Right cardiac atrium (tissue), 5 donors: ENCODE results near the gene ABLIM2. TPM values are rescaled to one million over a fixed set of nuclear protein-coding genes. Genes with fewer than 3 reads are reported as not detected.

Source experiments
- ATAC-seq, 2 donors: fragments of 200-7000 bp; cut with Tn5 transposase; one replicate each; pipeline versions ENCODE4 v1.8.0 to v1.9.1; 2020; ENCODE audit warnings: moderate library complexity in 2 of 2, mild to moderate bottlenecking in 1 of 2
- DNase-seq, 3 donors: peaks; one replicate each; pipeline ENCODE4 v3.0.0-alpha.2; 2020
- H3K27ac ChIP-seq: one replicate; pipeline ENCODE4 v1.5.1; 2013; ENCODE audit warnings: mild to moderate bottlenecking, low read length, control low read depth, moderate library complexity
- H3K27me3 ChIP-seq: one replicate; pipeline ENCODE4 v1.6.1; 2013; ENCODE audit not compliant: control insufficient read depth, insufficient read depth
- H3K4me1 ChIP-seq: one replicate; pipeline ENCODE4 v1.6.1; 2013; ENCODE audit warnings: low read length; ENCODE audit not compliant: control insufficient read depth, insufficient read depth
- H3K4me3 ChIP-seq: one replicate; pipeline ENCODE4 v1.5.1; 2013; ENCODE audit warnings: low read length, control low read depth
- H3K9me3 ChIP-seq: one replicate; pipeline ENCODE4 v1.6.1; 2013; ENCODE audit warnings: low read length; ENCODE audit not compliant: control insufficient read depth
- WGBS: extraction: QIAGEN DNeasy Blood & Tissue Kit; methylation state at CpG from one replicate; pipeline ENCODE4 v1.1.7; 2013; 5-methylcytosine and 5-hydroxymethylcytosine counted together
- intact Hi-C, 4 donors: fragments of 100-400 bp; cut with DNase I; formaldehyde crosslinking; loops; one replicate each; pipeline versions ENCODE4 v1.11.0 to v1.14.0; 2022 to 2023
- long read RNA-seq, 4 donors: library from polyadenylated mRNA; unstranded; transcript quantifications; one replicate each; pipeline ENCODE4 v2.0.0, GENCODE V29; 2020 to 2021
- polyA plus RNA-seq: library from polyadenylated mRNA; stranded (reverse); fragments of 200-250 nt; gene quantifications from one replicate; pipeline ENCODE4 v1.2.3, GENCODE V29; 2013
- total RNA-seq, 4 donors: library from RNA; stranded (reverse); fragmentation: NEBNext Ultra II Directional; extraction: Animal tissue kit (Norgen Biotek cat#: 25700); gene quantifications; one replicate each; pipeline ENCODE4 v1.2.1, GENCODE V29; 2021
- donor health status: healthy with polysubstance abuse.
- donor health status: DM: no; HTN: yes; CAD: no.
- donor health status: DM: no; HTN: no; CAD: no.
- donor health status: DM: no; HTN: yes; CAD: no; lungs with severe emphysema.
- donor health status: DM: yes; HTN: yes; CAD: no.

Gene ABLIM2
- total RNA-seq, result 10 to 100 TPM in 2 of 4 donors, 1 to 10 TPM in 2; 6.2 to 17.4 (median 9.6) TPM
- 4.2 TPM for polyA plus RNA-seq
- long read RNA-seq, donor 1, partial matches to known transcripts, result 1 of 5 reads
- long read RNA-seq, donor 1, other reads (novel, unspliced or antisense), result 4 of 5 reads
- long read RNA-seq, donor 2, partial matches to known transcripts, result 3 of 7 reads
- long read RNA-seq, donor 2, other reads (novel, unspliced or antisense), result 4 of 7 reads
- long read RNA-seq, donor 3, partial matches to known transcripts, result 1 of 7 reads
- long read RNA-seq, donor 3, other reads (novel, unspliced or antisense), result 5 of 7 reads
- long read RNA-seq, donor 4, partial matches to known transcripts, result 1 of 3 reads
- long read RNA-seq, donor 4, other reads (novel, unspliced or antisense), result 2 of 3 reads

DNA sequence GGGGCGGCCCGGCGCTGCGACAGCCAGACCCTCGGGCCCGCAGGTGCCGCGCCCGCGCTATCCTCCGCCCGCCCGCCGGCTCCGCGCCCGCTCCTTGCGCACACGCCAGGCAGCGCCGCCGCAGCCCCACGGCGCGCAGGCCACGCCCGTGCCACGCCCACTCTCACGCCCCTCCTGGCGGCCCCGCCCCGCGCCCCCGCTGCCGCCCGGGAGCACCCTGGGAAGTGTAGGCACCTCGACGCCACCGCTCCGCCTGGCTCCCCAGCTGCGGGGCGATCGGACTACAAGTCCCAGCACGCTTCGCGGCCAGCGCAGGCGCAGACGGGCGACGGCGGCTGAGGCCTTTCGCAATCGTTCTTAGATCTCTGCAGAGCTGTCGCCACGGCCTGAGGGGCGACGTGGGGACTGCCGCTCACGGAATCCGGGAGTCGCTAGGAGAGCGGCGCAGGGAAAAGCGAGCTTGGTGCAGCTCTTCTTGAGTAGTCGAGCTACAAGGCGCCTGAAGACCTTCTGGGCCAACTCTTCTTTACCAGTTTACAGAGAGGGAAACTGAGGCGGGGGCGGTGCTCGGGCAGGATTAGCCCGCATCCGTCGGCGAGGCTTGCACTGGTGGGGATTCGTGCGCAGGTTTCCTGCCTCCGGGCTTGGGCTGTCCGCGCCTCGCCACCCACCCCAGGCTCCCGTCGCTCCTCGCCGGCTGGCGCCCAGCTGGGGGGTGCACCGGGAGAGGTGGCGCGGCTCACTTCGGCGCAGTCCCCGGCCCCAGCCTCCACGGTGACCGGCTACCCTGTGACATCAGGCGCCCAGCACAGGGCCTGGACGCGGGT lies at the start of gene ABLIM2:
TSS of gene ABLIM2 (minus strand) at position 104 of the 827 bp plus-strand sequence. CDS start 124 bp downstream, outside the sequence.
- ATAC-seq (peak; percentile 97 to 99), DNase-seq (peak; percentile 99 to 100 (median 100))
- Histone ChIP-seq H3K4me3 (peak within 1 kb of the TSS; percentile 79), H3K27me3 (no peaks in the 10 kb centered on the region), H3K27ac (peak within 1 kb of the TSS; percentile 50), H3K9me3 (no peaks in the 10 kb centered on the region), H3K4me1 (no peaks in the 10 kb centered on the region)
- WGBS, result under 1% methylated on average over 96 of the region's 96 CpGs
- intact Hi-C loops, result no loop called here

GRCh38 chr4:8207314-8207713 lies 48.7 kb upstream of the ABLIM2 start:
- Histone ChIP-seq H3K4me1 (no peaks in the 10 kb centered on the region), H3K4me3 (no peak overlapping the region), H3K9me3 (no peaks in the 10 kb centered on the region), H3K27ac (no peak overlapping the region), H3K27me3 (no peaks in the 10 kb centered on the region)
- WGBS, result 82% methylated on average over 6 of the region's 6 CpGs
- no peak for DNase-seq
- intact Hi-C loops, result no loop called here
- ATAC-seq, result no peak

GRCh38 chr4:8205749-8206611 lies 47.4 kb upstream of the ABLIM2 start:
- H3K27me3 ChIP-seq, result no peaks in the 10 kb centered on the region
- DNase-seq (peak in 1 of 3 donors; percentile 53), ATAC-seq (peak; percentile 6)

GRCh38 chr4:8205241-8205707 lies 46.7 kb upstream of the ABLIM2 start:
- WGBS, result 71% methylated on average over 19 of the region's 19 CpGs
- no peaks in the 10 kb centered on the region for H3K4me1 ChIP-seq
- H3K27me3 ChIP-seq, result no peaks in the 10 kb centered on the region
- intact Hi-C loops, result no loop called here
- peak in 1 of 3 donors; percentile 53 for DNase-seq
- ATAC-seq, result peak in 1 of 2 donors; percentile 1
- no peak overlapping the region for H3K27ac ChIP-seq
- no peak overlapping the region for H3K4me3 ChIP-seq
- no peaks in the 10 kb centered on the region for H3K9me3 ChIP-seq

More at GRCh38 chr4:8205749-8206611, 47.4 kb upstream of the ABLIM2 start:
- intact Hi-C loops, result no loop called here
- WGBS, result 68% methylated on average over 26 of the region's 26 CpGs
- Histone ChIP-seq H3K4me3 (no peak overlapping the region), H3K4me1 (no peaks in the 10 kb centered on the region), H3K9me3 (no peaks in the 10 kb centered on the region), H3K27ac (no peak overlapping the region)

GRCh38 chr4:8204576-8205227 lies 46.1 kb upstream of the ABLIM2 start:
- no peaks in the 10 kb centered on the region for H3K9me3 ChIP-seq
- ATAC-seq (no peak), DNase-seq (peak in 1 of 3 donors; percentile 59)
- H3K4me1 ChIP-seq, result no peaks in the 10 kb centered on the region
- WGBS, result 93% methylated on average over 31 of the region's 31 CpGs
- no peaks in the 10 kb centered on the region for H3K27me3 ChIP-seq
- no peak overlapping the region for H3K4me3 ChIP-seq
- intact Hi-C loops, result no loop called here
- no peak overlapping the region for H3K27ac ChIP-seq

- H3K27ac ChIP-seq, result no peak overlapping the region
- DNase-seq (peak in 1 of 3 donors; percentile 45), ATAC-seq (no peak)
- intact Hi-C loops, result no loop called here
- no peaks in the 10 kb centered on the region for H3K9me3 ChIP-seq
- H3K4me1 ChIP-seq, result no peaks in the 10 kb centered on the region
- 87% methylated on average over 10 of the region's 10 CpGs for WGBS
- no peak overlapping the region for H3K4me3 ChIP-seq
- H3K27me3 ChIP-seq, result no peaks in the 10 kb centered on the region
Measured at GRCh38 chr4:8203817-8204216, 45.2 kb upstream of the ABLIM2 start.

- ATAC-seq (no peak), DNase-seq (no peak)
- intact Hi-C loops, result no loop called here
- no peaks in the 10 kb centered on the region for H3K4me1 ChIP-seq
- 90% methylated on average over 7 of the region's 7 CpGs for WGBS
- no peak overlapping the region for H3K4me3 ChIP-seq
- no peak overlapping the region for H3K27ac ChIP-seq
- no peaks in the 10 kb centered on the region for H3K9me3 ChIP-seq
- no peaks in the 10 kb centered on the region for H3K27me3 ChIP-seq
Measured at GRCh38 chr4:8203052-8203401, 44.4 kb upstream of the ABLIM2 start.

GRCh38 chr4:8202108-8203051 lies 43.8 kb upstream of the ABLIM2 start:
- WGBS, result 82% methylated on average over 21 of the region's 21 CpGs
- intact Hi-C loops, result no loop called here

DNA sequence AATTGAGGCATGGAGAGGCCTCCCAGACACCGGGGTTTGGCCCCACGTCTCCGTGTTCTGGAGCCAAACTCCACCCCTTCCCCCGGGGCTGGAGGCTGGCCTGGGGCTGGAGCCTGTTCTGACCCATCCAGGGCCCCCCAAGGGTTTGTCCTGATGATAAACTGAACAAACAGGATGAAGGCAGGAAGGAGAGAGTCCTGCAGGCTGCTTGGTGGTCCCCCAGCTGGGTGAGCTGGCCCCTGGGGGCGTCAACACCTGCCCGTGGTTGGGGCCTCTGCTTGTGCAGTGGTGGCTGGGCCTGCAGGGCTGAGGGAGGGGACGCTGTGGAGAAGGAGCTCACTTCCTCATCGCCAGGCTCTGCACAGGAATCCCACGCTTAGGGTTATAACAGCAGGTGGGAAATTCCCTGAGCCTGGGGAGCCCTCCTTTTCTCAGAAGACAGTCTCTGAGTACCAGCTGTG lies 42.7 kb upstream of the ABLIM2 start:
- Histone ChIP-seq H3K27me3 (no peaks in the 10 kb centered on the region), H3K4me3 (no peak overlapping the region), H3K27ac (no peak overlapping the region), H3K4me1 (no peaks in the 10 kb centered on the region), H3K9me3 (no peaks in the 10 kb centered on the region)
- intact Hi-C loops, result no loop called here
- WGBS, result 36% methylated on average over 9 of the region's 9 CpGs
- ATAC-seq, result no peak
- peak in 1 of 3 donors; percentile 79 for DNase-seq

More at GRCh38 chr4:8202108-8203051, 43.8 kb upstream of the ABLIM2 start:
- DNase-seq (peak in 1 of 3 donors; percentile 60), ATAC-seq (no peak)
- H3K27ac ChIP-seq, result no peak overlapping the region
- H3K9me3 ChIP-seq, result no peaks in the 10 kb centered on the region
- no peak overlapping the region for H3K4me3 ChIP-seq
- H3K27me3 ChIP-seq, result no peaks in the 10 kb centered on the region
- H3K4me1 ChIP-seq, result no peaks in the 10 kb centered on the region
